ENCODE results near the gene KATNAL1.

The KATNAL1 gene

DNA sequence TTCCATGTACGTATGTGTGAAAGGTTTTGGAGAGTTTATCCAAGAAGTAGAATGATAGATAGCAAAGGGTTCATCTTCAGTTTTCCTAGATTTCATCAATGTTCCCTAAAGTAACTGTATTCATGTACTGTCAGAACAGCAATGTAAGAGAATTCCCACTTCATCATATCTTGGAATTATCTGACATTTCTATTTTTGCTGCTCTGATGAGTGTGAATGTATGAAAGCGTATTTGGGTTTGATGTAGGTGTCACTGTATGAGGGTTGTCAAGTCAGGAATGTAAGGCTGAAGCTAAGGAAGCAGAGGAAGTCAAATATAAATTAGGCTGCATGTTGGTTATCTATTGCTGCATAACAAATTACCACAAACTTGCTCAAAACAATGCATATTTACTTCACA, 7.2 kb upstream of the KATNAL1 start:
- Histone ChIP-seq H3K9me3 (ENCODE audit: control insufficient read depth, low read length) (no peaks in the 10 kb centered on the region), H3K27me3 (ENCODE audit: control insufficient read depth, insufficient read depth, low read length, poor library complexity, severe bottlenecking) (no peaks in the 10 kb centered on the region), H3K4me3 (ENCODE audit: insufficient read depth, low read depth, low read length) (no peak overlapping the region), H3K36me3 (ENCODE audit: control insufficient read depth, insufficient read depth, low read length) (no peaks in the 10 kb centered on the region), H3K27ac (ENCODE audit: insufficient read depth, low read depth, low read length, poor library complexity, severe bottlenecking) (no peak overlapping the region), H3K4me1 (ENCODE audit: control insufficient read depth, insufficient read depth, low read length) (peaks cover 8% of the 10 kb centered on the region)
- 96 to 100% methylated on average over 1 to 2 of the region's 2 CpGs for WGBS, 2 experiments

DNA sequence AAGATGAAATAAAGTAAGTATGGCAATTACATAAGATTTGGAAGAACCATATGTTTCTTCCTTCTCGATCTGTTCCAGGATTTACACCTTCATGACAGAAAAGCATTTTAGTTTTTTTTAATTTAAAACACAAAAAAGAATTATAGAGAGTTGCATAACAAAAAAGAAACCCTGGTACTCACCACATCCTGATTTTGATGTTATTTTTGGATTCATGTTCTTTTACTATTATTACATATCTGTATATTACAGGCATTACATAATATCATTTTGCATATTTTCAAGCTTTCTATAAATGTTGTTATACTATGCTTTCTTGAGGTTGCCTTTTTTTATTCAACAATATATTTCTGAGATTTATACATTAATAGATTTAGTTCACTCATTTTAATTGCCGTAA, 6.7 kb upstream of the KATNAL1 start:
- Histone ChIP-seq H3K27ac (ENCODE audit: insufficient read depth, low read depth, low read length, poor library complexity, severe bottlenecking) (no peak overlapping the region), H3K27me3 (ENCODE audit: control insufficient read depth, insufficient read depth, low read length, poor library complexity, severe bottlenecking) (no peaks in the 10 kb centered on the region), H3K4me1 (ENCODE audit: control insufficient read depth, insufficient read depth, low read length) (peaks cover 8% of the 10 kb centered on the region), H3K9me3 (ENCODE audit: control insufficient read depth, low read length) (no peaks in the 10 kb centered on the region), H3K4me3 (ENCODE audit: insufficient read depth, low read depth, low read length) (no peak overlapping the region), H3K36me3 (ENCODE audit: control insufficient read depth, insufficient read depth, low read length) (no peaks in the 10 kb centered on the region)
- 100% methylated on average over 1 of the region's 2 CpGs; no CpG with 5 or more reads in 1 of the 2 experiments for WGBS, 2 experiments

DNA sequence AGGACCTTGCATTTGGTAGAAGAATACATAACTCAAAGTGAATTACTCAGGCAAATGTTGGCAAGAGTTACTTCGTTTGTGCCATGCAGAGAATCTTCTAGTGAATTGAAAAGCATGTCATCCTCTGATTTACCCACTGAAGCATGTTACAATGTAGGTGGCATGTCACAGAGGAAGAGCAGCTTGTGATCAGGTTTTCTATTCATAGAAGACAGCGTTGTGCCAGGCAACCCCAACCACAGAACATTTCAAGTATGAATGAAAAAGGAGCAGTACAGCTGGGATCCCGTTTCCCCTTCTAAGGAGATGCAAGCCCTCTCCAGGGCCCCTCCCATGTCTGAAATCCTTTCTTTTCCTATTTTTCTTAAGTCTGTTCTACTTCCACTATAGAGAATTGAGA, 6.0 kb upstream of the KATNAL1 start:
- no peaks in the 10 kb centered on the region for H3K9me3 ChIP-seq (ENCODE audit: control insufficient read depth, low read length)
- WGBS, 2 experiments: 72 to 82% methylated on average over 3 of the region's 3 CpGs
- peaks cover 4% of the 10 kb centered on the region for H3K4me1 ChIP-seq (ENCODE audit: control insufficient read depth, insufficient read depth, low read length)
- no peak overlapping the region for H3K27ac ChIP-seq (ENCODE audit: insufficient read depth, low read depth, low read length, poor library complexity, severe bottlenecking)
- no peaks in the 10 kb centered on the region for H3K27me3 ChIP-seq (ENCODE audit: control insufficient read depth, insufficient read depth, low read length, poor library complexity, severe bottlenecking)
- H3K36me3 ChIP-seq (ENCODE audit: control insufficient read depth, insufficient read depth, low read length): no peaks in the 10 kb centered on the region
- H3K4me3 ChIP-seq (ENCODE audit: insufficient read depth, low read depth, low read length): no peak overlapping the region

DNA sequence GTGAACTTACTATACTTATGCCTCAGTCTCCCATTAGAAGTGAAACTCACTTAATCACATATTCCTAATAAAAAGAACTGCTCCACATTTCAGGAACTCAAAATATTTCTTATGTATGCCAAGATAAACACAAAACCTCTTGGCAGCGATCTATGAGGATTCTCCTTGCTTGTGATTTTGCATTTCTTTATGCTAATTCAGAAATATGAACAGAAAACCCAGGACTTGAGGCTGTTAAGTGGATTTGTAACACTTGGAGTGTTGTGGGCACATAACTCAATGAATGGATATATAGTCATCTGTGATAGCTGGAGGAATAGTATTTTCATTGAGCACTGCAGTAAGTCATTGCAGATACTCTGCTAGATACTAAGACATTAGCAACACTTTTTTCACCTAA, 5.6 kb upstream of the KATNAL1 start:
- Histone ChIP-seq H3K27ac (ENCODE audit: insufficient read depth, low read depth, low read length, poor library complexity, severe bottlenecking) (no peak overlapping the region), H3K36me3 (ENCODE audit: control insufficient read depth, insufficient read depth, low read length) (no peaks in the 10 kb centered on the region), H3K4me3 (ENCODE audit: insufficient read depth, low read depth, low read length) (no peak overlapping the region), H3K27me3 (ENCODE audit: control insufficient read depth, insufficient read depth, low read length, poor library complexity, severe bottlenecking) (peaks cover 2% of the 10 kb centered on the region), H3K4me1 (ENCODE audit: control insufficient read depth, insufficient read depth, low read length) (peaks cover under 1% of the 10 kb centered on the region), H3K9me3 (ENCODE audit: control insufficient read depth, low read length) (no peaks in the 10 kb centered on the region)
- 86 to 100% methylated on average over 1 of the region's 1 CpG for WGBS, 2 experiments

DNA sequence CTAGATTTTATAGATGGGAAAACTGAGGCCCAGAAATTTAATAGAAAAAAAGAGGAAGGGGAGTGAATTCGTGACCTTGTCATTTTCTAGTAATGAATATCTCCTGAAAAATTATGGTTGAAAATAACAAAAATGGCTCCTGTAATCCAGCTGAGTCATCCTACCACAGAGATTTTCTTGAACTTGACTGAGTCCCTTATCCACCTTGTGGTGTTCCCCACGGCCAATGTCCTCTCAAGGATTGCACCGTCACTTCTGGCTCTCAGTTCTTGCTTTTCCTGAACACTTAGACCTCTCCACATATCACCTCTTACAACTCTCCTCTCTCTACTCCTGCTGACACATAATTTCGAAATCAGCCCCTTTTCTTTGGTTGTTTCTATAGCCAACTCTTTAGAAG, 1.2 kb upstream of the KATNAL1 start:
- peaks cover 3% of the 10 kb centered on the region for H3K27me3 ChIP-seq (ENCODE audit: control insufficient read depth, insufficient read depth, low read length, poor library complexity, severe bottlenecking)
- no peaks in the 10 kb centered on the region for H3K4me1 ChIP-seq (ENCODE audit: control insufficient read depth, insufficient read depth, low read length)
- WGBS, 2 experiments: 93 to 95% methylated on average over 4 of the region's 4 CpGs
- H3K4me3 ChIP-seq (ENCODE audit: insufficient read depth, low read depth, low read length): no peak overlapping the region
- no peak overlapping the region for H3K27ac ChIP-seq (ENCODE audit: insufficient read depth, low read depth, low read length, poor library complexity, severe bottlenecking)
- H3K36me3 ChIP-seq (ENCODE audit: control insufficient read depth, insufficient read depth, low read length): no peaks in the 10 kb centered on the region
- H3K9me3 ChIP-seq (ENCODE audit: control insufficient read depth, low read length): no peaks in the 10 kb centered on the region

DNA sequence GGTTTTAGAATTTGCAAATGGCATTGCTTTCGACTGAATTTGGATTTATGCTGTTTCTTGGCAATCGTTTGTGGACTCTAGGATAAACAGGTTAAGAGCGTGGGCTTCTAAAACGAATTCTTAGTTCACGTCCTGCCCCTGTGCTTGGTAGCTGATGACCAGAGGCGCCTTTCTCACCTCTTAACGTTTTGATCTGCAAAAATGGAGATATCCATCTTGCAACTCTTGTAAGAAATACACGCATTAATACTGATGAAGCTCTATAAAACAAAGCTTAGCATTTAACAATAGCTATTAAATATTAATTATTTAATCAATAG, 580 bp upstream of the KATNAL1 start:
- Histone ChIP-seq H3K27ac (ENCODE audit: insufficient read depth, low read depth, low read length, poor library complexity, severe bottlenecking) (no peak overlapping the region), H3K4me3 (ENCODE audit: insufficient read depth, low read depth, low read length) (peak overlapping the region; percentile 77)
- 30 to 36% methylated on average over 7 to 8 of the region's 8 CpGs for WGBS, 2 experiments

DNA sequence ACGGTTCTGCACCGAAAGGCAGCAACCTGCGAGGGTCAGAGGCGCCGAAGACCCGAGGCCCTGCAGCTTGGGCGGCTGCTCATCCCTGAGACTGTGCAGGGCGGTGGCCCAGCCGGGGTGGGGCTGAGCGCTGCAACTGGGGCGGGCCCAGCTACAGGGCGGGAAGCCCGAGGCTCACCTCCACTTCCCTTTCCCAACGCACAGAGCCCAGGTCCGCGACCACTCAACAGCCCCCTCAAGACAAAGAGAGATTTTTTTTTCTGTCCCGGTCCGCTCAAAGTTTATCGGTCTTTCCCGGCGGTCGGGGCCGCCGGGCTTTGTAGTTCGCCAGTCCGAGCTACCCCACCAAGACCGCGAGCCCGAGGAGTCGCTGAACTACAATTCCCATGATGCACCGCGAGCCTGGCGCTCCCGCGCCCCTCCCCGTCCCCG, 573 bp downstream of the KATNAL1 start:
- Histone ChIP-seq H3K4me3 (ENCODE audit: insufficient read depth, low read depth, low read length) (peak overlapping the region; percentile 77), H3K9me3 (ENCODE audit: control insufficient read depth, low read length) (no peaks in the 10 kb centered on the region), H3K4me1 (ENCODE audit: control insufficient read depth, insufficient read depth, low read length) (no peaks in the 10 kb centered on the region), H3K27ac (ENCODE audit: insufficient read depth, low read depth, low read length, poor library complexity, severe bottlenecking) (peak overlapping the region; percentile 85), H3K27me3 (ENCODE audit: control insufficient read depth, insufficient read depth, low read length, poor library complexity, severe bottlenecking) (peaks cover 3% of the 10 kb centered on the region), H3K36me3 (ENCODE audit: control insufficient read depth, insufficient read depth, low read length) (no peaks in the 10 kb centered on the region)
- WGBS, 2 experiments: 0% methylated on average over 37 of the region's 37 CpGs

More for the DNA sequence above, 580 bp upstream of the KATNAL1 start:
- Histone ChIP-seq H3K9me3 (ENCODE audit: control insufficient read depth, low read length) (no peaks in the 10 kb centered on the region), H3K4me1 (ENCODE audit: control insufficient read depth, insufficient read depth, low read length) (no peaks in the 10 kb centered on the region), H3K36me3 (ENCODE audit: control insufficient read depth, insufficient read depth, low read length) (no peaks in the 10 kb centered on the region), H3K27me3 (ENCODE audit: control insufficient read depth, insufficient read depth, low read length, poor library complexity, severe bottlenecking) (peaks cover 3% of the 10 kb centered on the region)

DNA sequence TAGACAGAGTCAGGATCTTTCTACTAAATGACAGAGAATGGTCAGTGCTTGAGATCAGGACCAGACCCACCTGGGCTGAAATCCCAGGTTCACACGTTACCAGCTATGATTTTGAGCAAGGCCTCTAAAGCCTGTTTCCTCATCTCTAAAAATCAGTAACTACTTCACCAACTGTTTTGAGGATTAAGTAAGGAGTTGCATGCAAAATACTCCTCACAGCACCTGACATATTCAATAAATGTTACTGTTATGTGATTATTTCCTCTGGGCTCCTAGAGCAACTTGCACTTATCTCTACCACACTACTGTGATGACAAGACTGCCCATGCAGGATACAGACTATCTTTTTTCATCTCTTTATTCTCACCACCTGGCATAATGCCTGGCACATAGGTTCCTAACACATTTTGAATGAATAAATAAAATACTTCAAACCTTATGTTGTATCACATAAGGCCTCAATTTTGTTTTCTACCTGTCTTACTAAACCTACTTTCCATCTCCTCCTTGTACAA, 1.8 kb downstream of the KATNAL1 start:
- Histone ChIP-seq H3K36me3 (ENCODE audit: control insufficient read depth, insufficient read depth, low read length) (no peaks in the 10 kb centered on the region), H3K4me1 (ENCODE audit: control insufficient read depth, insufficient read depth, low read length) (no peaks in the 10 kb centered on the region), H3K9me3 (ENCODE audit: control insufficient read depth, low read length) (no peaks in the 10 kb centered on the region), H3K4me3 (ENCODE audit: insufficient read depth, low read depth, low read length) (no peak overlapping the region), H3K27me3 (ENCODE audit: control insufficient read depth, insufficient read depth, low read length, poor library complexity, severe bottlenecking) (peaks cover 3% of the 10 kb centered on the region), H3K27ac (ENCODE audit: insufficient read depth, low read depth, low read length, poor library complexity, severe bottlenecking) (no peak overlapping the region)
- 86% methylated on average over 1 of the region's 1 CpG for whole genome bisulfite sequencing, 2 experiments

DNA sequence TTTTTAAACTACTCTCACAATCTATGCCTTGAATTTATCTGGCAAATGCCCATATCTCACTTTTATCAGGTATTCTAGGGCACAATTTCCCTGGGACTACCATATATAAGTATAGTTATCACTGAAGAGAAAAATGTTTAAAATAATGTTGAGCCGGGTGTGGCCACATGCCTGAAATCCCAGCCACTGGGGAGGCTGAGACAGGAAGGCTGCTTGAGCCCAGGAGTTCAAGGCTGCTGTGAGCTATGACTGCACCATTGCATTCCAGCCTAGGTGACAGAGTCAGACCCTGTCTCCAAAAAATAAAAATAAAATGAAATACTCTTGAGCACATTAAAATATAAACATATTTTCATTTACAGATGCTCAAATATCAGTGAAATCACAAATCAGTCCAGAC, 4.1 kb downstream of the KATNAL1 start:
- no peaks in the 10 kb centered on the region for H3K9me3 ChIP-seq (ENCODE audit: control insufficient read depth, low read length)
- WGBS, 2 experiments: 77 to 91% methylated on average over 1 of the region's 1 CpG
- no peaks in the 10 kb centered on the region for H3K36me3 ChIP-seq (ENCODE audit: control insufficient read depth, insufficient read depth, low read length)
- H3K4me1 ChIP-seq (ENCODE audit: control insufficient read depth, insufficient read depth, low read length): no peaks in the 10 kb centered on the region
- H3K4me3 ChIP-seq (ENCODE audit: insufficient read depth, low read depth, low read length): no peak overlapping the region
- H3K27ac ChIP-seq (ENCODE audit: insufficient read depth, low read depth, low read length, poor library complexity, severe bottlenecking): no peak overlapping the region
- H3K27me3 ChIP-seq (ENCODE audit: control insufficient read depth, insufficient read depth, low read length, poor library complexity, severe bottlenecking): peaks cover 3% of the 10 kb centered on the region

DNA sequence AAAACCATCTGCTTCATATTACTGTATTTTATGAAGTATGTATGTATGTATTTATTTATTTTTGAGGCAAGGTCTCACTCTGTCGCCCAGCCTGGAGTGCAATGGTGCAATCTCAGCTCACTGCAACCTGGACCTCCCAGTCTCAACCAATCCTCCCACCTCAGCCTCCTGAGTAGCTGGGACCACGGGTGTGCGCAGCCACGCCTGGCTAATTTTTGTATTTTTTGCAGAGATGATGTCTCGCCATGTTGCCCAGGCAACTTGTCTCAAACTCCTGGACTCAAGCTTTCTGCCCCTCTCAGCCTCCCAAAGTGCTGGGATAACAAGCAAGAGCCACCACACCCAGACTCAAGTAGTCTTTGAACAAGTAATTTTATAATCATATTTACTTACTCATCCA, 5.5 kb downstream of the KATNAL1 start:
- H3K4me3 ChIP-seq (ENCODE audit: insufficient read depth, low read depth, low read length): no peak overlapping the region
- no peaks in the 10 kb centered on the region for H3K36me3 ChIP-seq (ENCODE audit: control insufficient read depth, insufficient read depth, low read length)
- H3K9me3 ChIP-seq (ENCODE audit: control insufficient read depth, low read length): no peaks in the 10 kb centered on the region
- 84 to 94% methylated on average over 5 of the region's 5 CpGs for WGBS, 2 experiments
- H3K27ac ChIP-seq (ENCODE audit: insufficient read depth, low read depth, low read length, poor library complexity, severe bottlenecking): no peak overlapping the region
- no peaks in the 10 kb centered on the region for H3K4me1 ChIP-seq (ENCODE audit: control insufficient read depth, insufficient read depth, low read length)
- no peaks in the 10 kb centered on the region for H3K27me3 ChIP-seq (ENCODE audit: control insufficient read depth, insufficient read depth, low read length, poor library complexity, severe bottlenecking)

DNA sequence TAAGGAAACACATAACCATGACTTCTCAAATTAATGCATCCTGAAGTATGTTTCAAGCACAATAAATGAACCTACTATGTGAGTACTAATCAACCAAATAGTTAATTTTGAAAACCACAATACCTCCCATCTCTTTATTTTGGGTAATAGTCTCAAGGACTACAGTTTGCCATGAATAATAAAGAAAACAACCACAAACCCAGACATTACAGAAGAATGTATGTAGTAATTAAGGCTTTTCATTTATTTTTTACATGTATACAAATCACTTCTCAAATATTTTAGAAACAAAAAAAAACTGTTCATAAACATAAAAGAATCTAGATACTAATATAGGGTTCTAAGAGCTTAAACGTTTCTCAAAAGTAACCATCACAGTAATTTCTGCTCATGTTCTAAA, 6.8 kb downstream of the KATNAL1 start:
- Histone ChIP-seq H3K27me3 (ENCODE audit: control insufficient read depth, insufficient read depth, low read length, poor library complexity, severe bottlenecking) (no peaks in the 10 kb centered on the region), H3K4me1 (ENCODE audit: control insufficient read depth, insufficient read depth, low read length) (no peaks in the 10 kb centered on the region), H3K4me3 (ENCODE audit: insufficient read depth, low read depth, low read length) (no peak overlapping the region), H3K27ac (ENCODE audit: insufficient read depth, low read depth, low read length, poor library complexity, severe bottlenecking) (no peak overlapping the region), H3K9me3 (ENCODE audit: control insufficient read depth, low read length) (no peaks in the 10 kb centered on the region), H3K36me3 (ENCODE audit: control insufficient read depth, insufficient read depth, low read length) (no peaks in the 10 kb centered on the region)
- WGBS, 2 experiments: 86% methylated on average over 1 of the region's 1 CpG; no CpG with 5 or more reads in 1 of the 2 experiments
